Measurements from ENCODE around the gene RSRP1. TPM values are rescaled to one million over a fixed set of nuclear protein-coding genes. Genes with fewer than 3 reads are reported as not detected.

The RSRP1 gene
- total and polyA plus RNA-seq, 2 of the 8 experiments (the other 6 are each of a cell fraction or from before 2014, with no cell fraction given), result 32.9 to 59.4 TPM

GRCh38 chr1:25223471-25223870, 23.8 kb downstream of the RSRP1 start:
- Histone ChIP-seq H3K23ac (ENCODE audit: insufficient read length) (no peak overlapping the region), H4K91ac (replicated peaks; ENCODE audit: insufficient read length, low read length) (no peak overlapping the region), H3K4me2 (ENCODE audit: insufficient read depth in 1 of 2, low read depth in 2 of 2, low read length in 2 of 2) (no peak overlapping the region), H3K27me3 (replicated peaks in 1 of 4; ENCODE audit: control insufficient read depth in 3 of 4, extremely low read depth in 1 of 4, insufficient read depth in 3 of 4, low read length in 3 of 4) (no peaks in the 10 kb centered on the region), H3K4ac (replicated peaks; ENCODE audit: insufficient read length, low read depth, low read length) (no peak overlapping the region), H2BK15ac (ENCODE audit: low read length) (no peak overlapping the region), H3K79me2 (ENCODE audit: control insufficient read depth in 1 of 2, insufficient read depth in 2 of 2, low read length in 2 of 2) (no peaks in the 10 kb centered on the region), H3K36me3 (ENCODE audit: control insufficient read depth in 2 of 4, insufficient read depth in 4 of 4, low read length in 3 of 4) (peaks cover 16 to 58% (median 33%) of the 10 kb centered on the region in 4 experiments), H3K56ac (replicated peaks; ENCODE audit: insufficient read length, low read depth, low read length) (no peak overlapping the region), H3K79me1 (ENCODE audit: low read depth, low read length) (no peaks in the 10 kb centered on the region), H3K9ac (replicated peaks in 1 of 4; ENCODE audit: extremely low read depth in 1 of 4, low read depth in 3 of 4, low read length in 3 of 4) (no peak overlapping the region), H3K27ac (ENCODE audit: low read depth, low read length) (no peak overlapping the region), H4K8ac (ENCODE audit: extremely low read depth, insufficient read depth, low read length) (no peak overlapping the region), H3K23me2 (ENCODE audit: low read depth, low read length) (no peaks in the 10 kb centered on the region), H4K20me1 (replicated peaks in 1 of 2; ENCODE audit: control insufficient read depth in 1 of 2, insufficient read depth in 2 of 2, low read length in 2 of 2) (no peaks in the 10 kb centered on the region), H3K4me3 (ENCODE audit: extremely low read depth in 1 of 4, insufficient read depth in 2 of 4, low read depth in 3 of 4, low read length in 4 of 4) (no peak overlapping the region), H4K5ac (ENCODE audit: insufficient read length, low read depth, low read length) (no peak overlapping the region), H2BK12ac (ENCODE audit: low read depth, low read length) (no peak overlapping the region), H2BK20ac (ENCODE audit: low read length) (no peak overlapping the region), H2AFZ (ENCODE audit: low read length) (no peak overlapping the region), H3K4me1 (replicated peaks in 1 of 4; ENCODE audit: control insufficient read depth in 3 of 4, insufficient read depth in 4 of 4, low read length in 3 of 4) (no peaks in the 10 kb centered on the region), H2BK5ac (ENCODE audit: low read depth, low read length) (no peak overlapping the region), H2AK5ac (ENCODE audit: low read depth, low read length) (no peak overlapping the region), H3K18ac (ENCODE audit: extremely low read depth, low read length) (no peak overlapping the region), H3K9me3 (ENCODE audit: insufficient read depth in 2 of 2, low read depth in 1 of 2, low read length in 1 of 2) (no peaks in the 10 kb centered on the region), H3K14ac (ENCODE audit: insufficient read length) (no peak overlapping the region), H2BK120ac (replicated peaks; ENCODE audit: low read depth, low read length) (no peak overlapping the region)
- WGBS, 2 experiments (ENCODE audit: extremely low coverage in 1 of 2, insufficient coverage in 1 of 2, insufficient read length in 1 of 2, insufficient replicate concordance in 2 of 2, low coverage in 1 of 2, low lambda C conversion rate in 2 of 2, missing lambda C conversion rate in 1 of 2), result 94% methylated on average over 3 of the region's 3 CpGs; no CpG with 5 or more reads in 1 of the 2 experiments
- ChIA-PET POLR2A (ENCODE audit: partially characterized antibody) (interaction anchor here (0.6 to 1.1 kb wide), 2 partner anchors 9 to 11 kb away, joined by 4 to 6 read pairs; partner anchors contain the start of gene SYF2), CTCF (ENCODE audit: partially characterized antibody) (no interaction called here)
- FAIRE-seq (no peak), DNase-seq (ENCODE audit: low read depth in 1 of 2, low spot score in 2 of 2) (no peak)
- TF ChIP-seq HDAC6 (IDR thresholded peaks at IDR 0.05; ENCODE audit: low read depth, low read length), result no peak
- no peak for TF ChIP-seq TBP (IDR thresholded peaks at IDR 0.05; ENCODE audit: low read depth, low read length)
- TF ChIP-seq SRF (IDR thresholded peaks at IDR 0.05; ENCODE audit: low read depth, low read length), result no peak
- no peak for TF ChIP-seq JUN (IDR thresholded peaks at IDR 0.05; ENCODE audit: low read depth, low read length)
- no peak for TF ChIP-seq ASH2L (IDR thresholded peaks at IDR 0.05; ENCODE audit: low read length)
- no peak for TF ChIP-seq RFX5 (IDR thresholded peaks at IDR 0.05; ENCODE audit: borderline replicate concordance, low read depth, low read length)
- TF ChIP-seq NRF1 (IDR thresholded peaks at IDR 0.05; ENCODE audit: low read depth, low read length), result no peak
- TF ChIP-seq JUND (IDR thresholded peaks at IDR 0.05; ENCODE audit: low read length), result no peak
- no peak for TF ChIP-seq POLR2A (IDR thresholded peaks at IDR 0.05; ENCODE audit: control extremely low read depth in 1 of 2, low read depth in 2 of 2, low read length in 2 of 2)
- TF ChIP-seq CEBPB (IDR thresholded peaks at IDR 0.05; ENCODE audit: low read depth, low read length), result no peak
- no peak for TF ChIP-seq EGR1 (IDR thresholded peaks at IDR 0.05; ENCODE audit: borderline replicate concordance, low read depth, low read length)
- no peak for TF ChIP-seq RAD21 (IDR thresholded peaks at IDR 0.05 in 1 of 2, conservative IDR thresholded peaks at IDR 0.05 in 1 of 2; ENCODE audit: low read depth in 2 of 2, low read length in 2 of 2)
- no peak for TF ChIP-seq SIX5 (IDR thresholded peaks at IDR 0.05; ENCODE audit: low read depth, low read length)
- no peak for TF ChIP-seq GTF2F1 (IDR thresholded peaks at IDR 0.05; ENCODE audit: borderline replicate concordance, low read depth, low read length)
- TF ChIP-seq SUZ12 (IDR thresholded peaks at IDR 0.05; ENCODE audit: low read length), result no peak
- TF ChIP-seq KDM1A (IDR thresholded peaks at IDR 0.05; ENCODE audit: borderline replicate concordance, low read length), result no peak
